Peyer's patch (tissue), 4 donors: Measurements from ENCODE around the gene BTBD16.

Experiments
- POLR2A ChIP-seq, 2 donors: fragments of 450-650 bp; IDR thresholded peaks; one replicate each; pipeline ENCODE4 v1.5.1; 2017; ENCODE audit warnings: antibody characterized with exemption in 2 of 2, mild to moderate bottlenecking in 2 of 2, moderate library complexity in 2 of 2
- TF ChIP-seq, protein P1 (sequence below), 6 experiments: fragments of 450-650 bp in 4 of 6; fragments of 200-600 bp in 2 of 6; sonication (generic) in 1 of 6; IDR thresholded peaks; one replicate each; pipeline ENCODE4 v1.5.1; 2017 to 2019; ENCODE audit warnings: antibody characterized with exemption in 6 of 6, mild to moderate bottlenecking in 3 of 6, moderate library complexity in 1 of 6

DNA sequence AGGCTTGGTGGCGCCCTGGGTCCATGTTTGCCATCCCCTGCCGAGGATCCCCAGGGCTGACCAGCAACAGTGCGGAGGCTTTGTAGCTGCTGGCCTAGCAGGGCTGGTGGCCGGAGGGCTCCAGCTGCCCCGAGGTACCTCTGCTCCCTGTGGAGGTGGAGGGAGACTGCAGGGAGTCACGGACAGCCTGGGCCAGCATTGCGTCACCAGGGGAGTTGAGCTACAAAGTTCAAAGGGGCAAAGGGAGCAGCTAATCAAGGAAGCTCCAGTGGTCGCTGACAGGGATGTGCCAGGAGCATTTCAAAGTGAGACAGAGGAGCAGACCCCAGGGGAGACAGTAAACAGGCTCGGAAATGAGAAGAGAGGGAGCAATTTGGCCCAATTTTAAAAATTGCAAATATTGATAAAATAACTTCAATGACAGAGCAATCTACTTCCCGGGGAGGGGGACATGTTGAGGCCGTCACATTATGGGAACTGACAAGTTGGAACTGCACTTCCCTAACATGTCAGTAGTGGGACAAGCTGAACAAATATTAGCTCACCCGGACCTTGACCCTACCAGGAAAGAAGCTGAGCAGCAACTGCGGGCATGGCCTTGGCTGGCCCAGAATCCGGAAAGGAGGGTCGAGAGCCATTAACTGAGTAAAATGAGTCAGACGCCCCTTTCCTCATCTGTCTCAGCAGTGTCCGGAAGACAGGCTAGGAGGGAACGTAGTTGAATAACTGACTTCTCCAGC is 39.4 kb downstream of the BTBD16 start:
- peak; percentile 11 to 42 for TF ChIP-seq POLR2A (IDR thresholded peaks at IDR 0.05)
- TF ChIP-seq, protein P1, sequence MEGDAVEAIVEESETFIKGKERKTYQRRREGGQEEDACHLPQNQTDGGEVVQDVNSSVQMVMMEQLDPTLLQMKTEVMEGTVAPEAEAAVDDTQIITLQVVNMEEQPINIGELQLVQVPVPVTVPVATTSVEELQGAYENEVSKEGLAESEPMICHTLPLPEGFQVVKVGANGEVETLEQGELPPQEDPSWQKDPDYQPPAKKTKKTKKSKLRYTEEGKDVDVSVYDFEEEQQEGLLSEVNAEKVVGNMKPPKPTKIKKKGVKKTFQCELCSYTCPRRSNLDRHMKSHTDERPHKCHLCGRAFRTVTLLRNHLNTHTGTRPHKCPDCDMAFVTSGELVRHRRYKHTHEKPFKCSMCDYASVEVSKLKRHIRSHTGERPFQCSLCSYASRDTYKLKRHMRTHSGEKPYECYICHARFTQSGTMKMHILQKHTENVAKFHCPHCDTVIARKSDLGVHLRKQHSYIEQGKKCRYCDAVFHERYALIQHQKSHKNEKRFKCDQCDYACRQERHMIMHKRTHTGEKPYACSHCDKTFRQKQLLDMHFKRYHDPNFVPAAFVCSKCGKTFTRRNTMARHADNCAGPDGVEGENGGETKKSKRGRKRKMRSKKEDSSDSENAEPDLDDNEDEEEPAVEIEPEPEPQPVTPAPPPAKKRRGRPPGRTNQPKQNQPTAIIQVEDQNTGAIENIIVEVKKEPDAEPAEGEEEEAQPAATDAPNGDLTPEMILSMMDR (IDR thresholded peaks at IDR 0.05) = peak in 3 of 6 experiments; percentile 30 to 45 (median 37)
